ENCODE measurements around the gene GLUL.

The GLUL gene

DNA sequence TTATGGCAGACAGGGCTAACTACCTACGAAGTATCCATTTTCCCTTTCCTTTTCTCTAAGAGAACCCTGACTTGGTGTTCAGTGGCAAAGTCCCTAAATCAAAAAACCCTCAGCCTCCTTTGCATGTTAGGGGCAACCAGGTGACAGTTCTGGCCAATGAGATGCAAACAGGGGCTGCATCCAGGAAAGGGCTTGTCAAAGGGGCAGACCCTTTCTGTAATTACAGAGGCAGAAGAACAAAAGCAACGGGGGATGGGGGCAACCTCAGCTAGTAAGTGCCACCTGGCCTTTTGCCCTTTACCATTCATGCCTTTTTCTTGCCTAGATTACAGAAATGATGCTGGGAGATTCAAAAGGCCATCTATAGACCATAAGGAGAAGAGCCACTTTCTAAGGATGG, 34.4 kb downstream of the GLUL start:
- no peak overlapping the region for H3K4me2 ChIP-seq (ENCODE audit: low read depth, low read length, poor library complexity, severe bottlenecking)
- TF ChIP-seq EZH2phosphoT487 (IDR thresholded peaks at IDR 0.05; ENCODE audit: borderline replicate concordance): no peak
- TF ChIP-seq, protein P1, sequence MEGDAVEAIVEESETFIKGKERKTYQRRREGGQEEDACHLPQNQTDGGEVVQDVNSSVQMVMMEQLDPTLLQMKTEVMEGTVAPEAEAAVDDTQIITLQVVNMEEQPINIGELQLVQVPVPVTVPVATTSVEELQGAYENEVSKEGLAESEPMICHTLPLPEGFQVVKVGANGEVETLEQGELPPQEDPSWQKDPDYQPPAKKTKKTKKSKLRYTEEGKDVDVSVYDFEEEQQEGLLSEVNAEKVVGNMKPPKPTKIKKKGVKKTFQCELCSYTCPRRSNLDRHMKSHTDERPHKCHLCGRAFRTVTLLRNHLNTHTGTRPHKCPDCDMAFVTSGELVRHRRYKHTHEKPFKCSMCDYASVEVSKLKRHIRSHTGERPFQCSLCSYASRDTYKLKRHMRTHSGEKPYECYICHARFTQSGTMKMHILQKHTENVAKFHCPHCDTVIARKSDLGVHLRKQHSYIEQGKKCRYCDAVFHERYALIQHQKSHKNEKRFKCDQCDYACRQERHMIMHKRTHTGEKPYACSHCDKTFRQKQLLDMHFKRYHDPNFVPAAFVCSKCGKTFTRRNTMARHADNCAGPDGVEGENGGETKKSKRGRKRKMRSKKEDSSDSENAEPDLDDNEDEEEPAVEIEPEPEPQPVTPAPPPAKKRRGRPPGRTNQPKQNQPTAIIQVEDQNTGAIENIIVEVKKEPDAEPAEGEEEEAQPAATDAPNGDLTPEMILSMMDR (conservative IDR thresholded peaks at IDR 0.05; ENCODE audit: low read length): no peak
- no peak overlapping the region for H3K4me3 ChIP-seq (ENCODE audit: low read length, poor library complexity, severe bottlenecking)
- H3K36me3 ChIP-seq (ENCODE audit: insufficient read depth, low read length): no peaks in the 10 kb centered on the region
- H2AFZ ChIP-seq (ENCODE audit: low read length): no peak overlapping the region
- H4K20me1 ChIP-seq (ENCODE audit: insufficient read depth, low read length, poor library complexity, severe bottlenecking): no peaks in the 10 kb centered on the region
- H3F3A ChIP-seq (ENCODE audit: low read depth): no peaks in the 10 kb centered on the region
- H3K4me1 ChIP-seq (ENCODE audit: insufficient read depth, low read length, poor library complexity, severe bottlenecking): peaks cover 16% of the 10 kb centered on the region
- no peak overlapping the region for H3K9ac ChIP-seq (ENCODE audit: low read depth, low read length, poor library complexity, severe bottlenecking)
- H3K9me3 ChIP-seq (ENCODE audit: insufficient read depth, low read depth, low read length): no peaks in the 10 kb centered on the region
- no peaks in the 10 kb centered on the region for H3K27me3 ChIP-seq (ENCODE audit: insufficient read depth, low read length, poor library complexity, severe bottlenecking)
- no peaks in the 10 kb centered on the region for H3K79me2 ChIP-seq (ENCODE audit: insufficient read depth, low read length)
- H3K9me2 ChIP-seq (replicated peaks; ENCODE audit: low read depth, low read length): no peaks in the 10 kb centered on the region

DNA sequence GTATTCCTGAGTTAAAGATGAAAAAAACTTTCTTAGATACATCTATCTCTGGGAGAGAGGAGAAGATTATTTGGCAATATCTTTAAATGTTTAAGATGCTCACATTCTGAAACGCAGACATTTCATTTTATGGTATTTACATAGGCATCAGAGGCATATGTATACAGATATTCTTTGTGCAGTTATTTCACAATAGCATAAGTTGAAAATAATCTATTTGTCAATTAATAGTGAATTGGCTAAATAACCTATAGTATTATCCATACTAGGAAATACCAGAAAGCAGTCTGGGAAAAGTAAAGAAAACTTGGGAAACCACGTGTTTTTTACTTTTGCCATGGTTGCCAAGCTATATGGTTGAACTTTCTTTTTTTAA, 35.9 kb downstream of the GLUL start:
- no peak overlapping the region for H2AFZ ChIP-seq (ENCODE audit: low read length)
- no peaks in the 10 kb centered on the region for H4K20me1 ChIP-seq (ENCODE audit: insufficient read depth, low read length, poor library complexity, severe bottlenecking)
- no peaks in the 10 kb centered on the region for H3K27me3 ChIP-seq (ENCODE audit: insufficient read depth, low read length, poor library complexity, severe bottlenecking)
- H3K79me2 ChIP-seq (ENCODE audit: insufficient read depth, low read length): no peaks in the 10 kb centered on the region
- H3K36me3 ChIP-seq (ENCODE audit: insufficient read depth, low read length): no peaks in the 10 kb centered on the region
- H3K4me1 ChIP-seq (ENCODE audit: insufficient read depth, low read length, poor library complexity, severe bottlenecking): peaks cover 16% of the 10 kb centered on the region
- H3K4me2 ChIP-seq (ENCODE audit: low read depth, low read length, poor library complexity, severe bottlenecking): no peak overlapping the region
- H3F3A ChIP-seq (ENCODE audit: low read depth): no peaks in the 10 kb centered on the region
- H3K9ac ChIP-seq (ENCODE audit: low read depth, low read length, poor library complexity, severe bottlenecking): no peak overlapping the region
- no peaks in the 10 kb centered on the region for H3K9me3 ChIP-seq (ENCODE audit: insufficient read depth, low read depth, low read length)
- no peak for TF ChIP-seq EZH2phosphoT487 (IDR thresholded peaks at IDR 0.05; ENCODE audit: borderline replicate concordance)
- TF ChIP-seq, protein P1 (conservative IDR thresholded peaks at IDR 0.05; ENCODE audit: low read length): no peak
- no peak overlapping the region for H3K4me3 ChIP-seq (ENCODE audit: low read length, poor library complexity, severe bottlenecking)
- no peaks in the 10 kb centered on the region for H3K9me2 ChIP-seq (replicated peaks; ENCODE audit: low read depth, low read length)

DNA sequence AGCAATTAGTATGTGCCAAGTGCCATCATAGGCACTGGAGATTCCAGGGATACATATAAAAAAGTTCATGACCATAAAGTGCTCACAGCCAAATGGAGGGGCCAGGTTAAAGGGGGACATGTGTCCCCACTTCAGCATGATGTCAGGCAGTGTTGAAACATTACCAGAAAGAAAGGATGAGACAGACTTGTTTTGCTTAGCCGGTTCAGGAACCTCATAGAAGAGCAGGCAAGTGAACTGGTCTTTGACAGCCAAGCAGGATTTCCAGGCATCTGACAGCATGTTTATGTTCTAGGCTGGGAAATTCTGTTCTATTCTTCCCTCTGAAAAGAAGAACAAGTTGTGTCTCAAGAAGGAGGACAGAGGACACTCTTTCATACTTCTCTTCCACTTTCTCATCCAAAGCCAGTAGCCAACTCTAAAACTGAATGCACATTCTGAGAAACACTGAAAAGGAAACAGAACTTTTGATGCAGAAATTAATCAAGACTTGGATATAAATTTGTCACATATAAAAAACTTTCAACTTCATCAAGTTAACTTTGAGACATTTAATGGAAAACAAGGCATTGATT, 39.7 kb downstream of the GLUL start:
- Histone ChIP-seq H4K20me1 (ENCODE audit: insufficient read depth, low read length, poor library complexity, severe bottlenecking) (no peaks in the 10 kb centered on the region), H3K79me2 (ENCODE audit: insufficient read depth, low read length) (no peaks in the 10 kb centered on the region), H3K9me3 (ENCODE audit: insufficient read depth, low read depth, low read length) (no peaks in the 10 kb centered on the region), H3F3A (ENCODE audit: low read depth) (no peaks in the 10 kb centered on the region), H3K27me3 (ENCODE audit: insufficient read depth, low read length, poor library complexity, severe bottlenecking) (no peaks in the 10 kb centered on the region), H3K36me3 (ENCODE audit: insufficient read depth, low read length) (no peaks in the 10 kb centered on the region), H3K9ac (ENCODE audit: low read depth, low read length, poor library complexity, severe bottlenecking) (no peak overlapping the region), H3K4me1 (ENCODE audit: insufficient read depth, low read length, poor library complexity, severe bottlenecking) (peaks cover 9% of the 10 kb centered on the region), H3K9me2 (replicated peaks; ENCODE audit: low read depth, low read length) (no peaks in the 10 kb centered on the region), H2AFZ (ENCODE audit: low read length) (no peak overlapping the region), H3K4me2 (ENCODE audit: low read depth, low read length, poor library complexity, severe bottlenecking) (no peak overlapping the region), H3K4me3 (ENCODE audit: low read length, poor library complexity, severe bottlenecking) (no peak overlapping the region)
- TF ChIP-seq, protein P1 (conservative IDR thresholded peaks at IDR 0.05; ENCODE audit: low read length): no peak
- no peak for TF ChIP-seq EZH2phosphoT487 (IDR thresholded peaks at IDR 0.05; ENCODE audit: borderline replicate concordance)

All from Loucy (cell line).